ENCODE measurements around the gene TNPO1.
"Not testable (repeated sequence)": the region's sequence is repeated elsewhere in the genome, so short reads cannot be mapped to it uniquely, and the experiment has no call there.

Gene TNPO1

DNA sequence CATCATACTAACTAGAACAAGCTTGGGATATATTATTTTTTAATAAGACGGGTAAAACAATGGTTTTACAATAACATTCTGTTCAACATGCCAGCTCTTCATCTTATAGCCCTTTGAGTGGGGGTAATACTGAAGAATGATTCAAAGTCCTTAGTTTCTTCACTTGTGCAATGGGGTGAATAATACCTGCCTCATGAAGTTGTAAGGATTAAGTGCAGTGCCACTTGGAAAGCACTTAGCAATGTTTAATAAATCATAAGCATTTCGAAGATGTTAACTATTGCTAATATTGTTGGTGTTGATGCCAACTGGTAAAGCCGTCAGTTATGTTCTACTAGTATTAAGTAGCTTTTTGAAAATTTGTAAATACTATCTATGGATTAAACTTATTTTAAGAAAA lies 38.0 kb downstream of the TNPO1 start:
- DNase-seq (ENCODE audit: low read depth, low spot score) = no peak

DNA sequence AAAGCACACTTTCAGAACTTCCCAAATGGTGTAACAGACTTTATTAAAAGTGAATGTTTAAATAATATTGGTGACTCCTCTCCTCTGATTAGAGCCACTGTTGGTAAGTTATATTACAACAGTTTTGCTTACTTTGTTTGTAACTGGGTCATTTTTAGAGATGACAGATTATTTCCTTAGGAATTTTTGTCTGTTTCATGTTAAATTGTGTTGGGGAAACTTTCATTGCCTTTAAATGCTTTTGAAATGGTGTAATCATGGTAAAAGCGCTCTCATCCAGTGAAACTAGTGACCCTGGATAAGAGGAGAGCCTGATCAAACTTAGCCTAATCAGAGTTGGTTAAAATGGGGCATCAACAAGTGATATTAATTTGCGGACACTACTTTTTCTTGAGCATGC lies 39.4 kb downstream of the TNPO1 start:
- no peak for DNase-seq (ENCODE audit: low read depth, low spot score)

DNA sequence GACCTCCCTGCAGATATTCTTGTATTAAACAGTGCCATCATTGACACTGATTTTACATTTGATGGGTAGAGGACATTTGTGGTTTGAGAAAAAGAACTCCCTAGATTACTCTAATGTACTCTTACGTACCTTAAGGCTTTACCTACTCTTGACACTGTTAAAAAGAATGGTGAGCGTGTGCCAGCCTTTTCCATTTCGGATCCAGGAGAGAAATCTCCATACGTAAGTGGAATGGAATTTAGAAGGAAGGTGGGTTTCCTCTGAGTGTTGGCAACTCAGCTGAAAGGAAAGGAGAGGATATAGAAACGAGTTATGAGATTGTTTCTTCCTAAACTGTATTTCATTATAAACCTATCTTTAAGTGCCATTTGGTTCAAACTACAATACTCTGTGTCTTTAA lies 40.9 kb downstream of the TNPO1 start:
- DNase-seq (ENCODE audit: low read depth, low spot score) = no peak

DNA sequence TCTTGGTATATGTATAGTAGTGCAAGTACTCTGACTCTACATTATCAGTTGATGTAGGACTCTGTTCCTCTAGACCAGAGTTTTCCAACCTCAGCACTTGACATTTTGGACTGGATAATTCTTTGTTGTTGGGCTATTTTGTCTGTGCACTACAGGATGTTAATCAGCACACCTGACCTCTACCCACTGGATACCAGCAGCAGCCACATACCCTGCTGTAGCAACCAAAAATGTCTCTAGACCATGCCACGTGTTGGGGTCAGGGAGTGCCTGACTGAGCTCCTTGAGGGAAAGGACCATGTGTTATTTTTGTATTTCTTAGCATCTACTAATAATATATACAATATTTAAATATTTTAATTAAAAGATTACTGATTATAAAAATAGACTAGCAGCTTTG lies 42.7 kb downstream of the TNPO1 start:
- no peak for DNase-seq (ENCODE audit: low read depth, low spot score)

DNA sequence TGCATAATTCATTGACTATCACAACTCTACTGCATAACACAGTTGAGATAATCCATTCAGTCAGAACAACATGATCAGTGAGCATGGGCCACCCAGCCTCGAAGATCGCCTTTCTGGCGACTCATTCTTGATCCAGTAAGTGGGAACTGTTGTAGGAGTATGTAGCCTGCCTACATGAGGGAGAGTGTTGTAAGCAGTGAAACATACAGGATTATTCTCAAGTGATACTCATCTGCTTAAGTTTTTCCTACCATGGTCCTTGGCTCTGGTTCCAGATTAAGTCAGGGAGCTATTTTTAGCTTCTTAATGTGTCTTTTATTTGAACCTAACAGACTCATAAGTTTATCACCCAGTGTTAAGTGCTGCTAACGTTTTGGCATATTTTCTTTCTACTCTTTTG lies 44.0 kb downstream of the TNPO1 start:
- no peak for DNase-seq (ENCODE audit: low read depth, low spot score)

DNA sequence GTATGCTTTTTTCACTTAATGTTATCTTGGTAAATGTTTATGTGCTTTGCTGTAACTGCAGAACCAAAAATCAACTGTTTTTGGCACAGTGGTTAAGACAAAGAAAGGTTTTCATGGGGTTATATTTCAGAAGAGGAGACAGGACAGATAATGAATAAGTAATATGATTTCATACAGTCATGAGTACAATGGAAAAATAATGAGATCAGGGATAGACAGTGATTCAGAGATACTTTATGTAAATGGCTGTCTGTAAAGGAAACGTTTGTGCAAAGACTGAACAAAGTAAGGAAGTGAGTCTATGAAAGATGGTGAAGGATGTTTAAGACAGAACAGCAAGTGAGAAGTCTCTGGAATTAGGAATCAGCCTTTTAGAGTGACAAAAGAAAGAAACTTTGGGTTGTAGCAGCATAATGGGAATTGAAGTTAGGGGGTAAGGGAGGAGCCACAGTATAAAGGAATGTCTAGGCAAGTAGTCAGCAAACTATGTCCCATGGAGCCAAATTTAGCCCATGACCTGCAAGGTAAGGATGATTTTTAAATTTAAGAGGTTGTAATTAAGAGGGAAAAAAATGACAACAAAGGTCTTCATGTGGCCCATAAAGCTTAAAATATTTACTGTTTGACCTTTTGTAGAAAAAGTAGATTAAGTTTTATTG lies 55.0 kb downstream of the TNPO1 start:
- DNase-seq (ENCODE audit: low read depth, low spot score) = no peak

DNA sequence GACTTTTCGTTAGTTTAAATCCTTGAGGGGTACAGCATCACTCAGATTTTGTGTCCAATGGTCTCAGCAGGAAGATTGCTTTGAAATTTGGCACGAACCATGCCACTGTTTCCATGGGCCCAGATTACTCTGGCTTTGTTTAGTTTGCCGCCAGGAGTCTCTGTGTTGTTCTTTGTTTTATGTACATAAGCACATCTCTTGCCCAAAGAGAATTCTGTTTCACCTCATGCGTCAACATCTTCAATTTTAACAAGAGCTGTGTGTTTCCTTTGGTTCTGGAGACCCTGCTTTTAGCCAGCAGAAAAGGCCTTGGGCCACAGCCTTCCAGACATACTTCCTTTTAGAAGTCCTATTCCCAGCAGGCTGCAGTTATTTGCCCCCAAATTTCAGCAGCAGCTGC lies 62.4 kb downstream of the TNPO1 start:
- DNase-seq (ENCODE audit: low read depth, low spot score) = no peak

DNA sequence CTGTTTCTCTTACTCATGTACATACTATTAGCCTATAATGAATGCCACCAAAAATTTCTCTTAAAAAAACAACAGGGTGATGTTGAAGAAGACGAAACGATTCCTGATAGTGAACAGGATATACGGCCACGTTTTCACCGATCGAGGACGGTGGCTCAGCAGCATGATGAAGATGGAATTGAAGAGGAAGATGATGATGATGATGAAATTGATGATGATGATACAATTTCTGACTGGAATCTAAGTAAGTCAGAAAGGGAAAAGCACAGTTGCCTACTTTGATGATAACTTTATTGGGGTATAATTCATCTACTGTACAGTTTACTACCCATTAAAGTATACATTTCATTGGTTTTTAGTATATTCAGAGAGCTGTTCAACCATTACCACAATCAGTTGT lies 66.5 kb downstream of the TNPO1 start:
- no peak for DNase-seq (ENCODE audit: low read depth, low spot score)

DNA sequence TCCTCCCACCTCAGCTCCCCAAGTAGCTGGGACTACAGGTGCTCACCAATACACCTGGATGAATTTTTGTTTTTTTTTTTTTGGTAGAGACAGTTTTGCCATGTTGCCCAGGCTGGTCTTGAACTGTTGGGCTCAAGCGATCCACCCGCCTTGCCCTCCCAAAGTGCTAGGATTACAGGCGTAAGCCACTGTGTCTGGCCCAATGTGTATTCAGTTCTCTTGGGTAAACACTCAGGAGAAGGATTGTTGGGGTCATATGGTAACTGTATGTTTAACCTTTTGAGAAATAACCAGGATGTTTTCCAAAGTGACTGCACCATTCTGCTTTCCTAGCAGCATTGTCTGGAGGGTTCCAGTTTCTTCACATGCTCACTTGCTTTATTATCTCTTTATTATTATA lies 67.4 kb downstream of the TNPO1 start:
- no peak for DNase-seq (ENCODE audit: low read depth, low spot score)

DNA sequence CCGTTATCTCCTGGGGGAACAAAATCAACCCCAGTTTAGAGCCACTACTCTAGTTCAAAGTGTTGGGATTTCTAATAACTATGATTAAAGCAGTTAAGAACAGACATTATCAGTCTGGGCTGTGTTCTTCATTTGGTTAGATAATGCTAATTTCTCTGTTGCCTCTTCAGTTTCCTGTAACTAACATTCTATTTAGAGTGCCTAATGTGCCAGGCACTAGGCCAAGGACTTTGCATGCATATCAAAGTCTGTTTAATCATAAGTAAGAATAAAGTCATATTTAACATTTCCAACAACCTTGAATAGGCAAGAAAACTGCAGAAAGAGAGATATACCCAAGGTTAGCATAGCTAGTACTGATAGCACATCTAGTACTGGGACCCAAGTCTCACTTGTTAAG lies 68.4 kb downstream of the TNPO1 start:
- DNase-seq (ENCODE audit: low read depth, low spot score) = no peak

DNA sequence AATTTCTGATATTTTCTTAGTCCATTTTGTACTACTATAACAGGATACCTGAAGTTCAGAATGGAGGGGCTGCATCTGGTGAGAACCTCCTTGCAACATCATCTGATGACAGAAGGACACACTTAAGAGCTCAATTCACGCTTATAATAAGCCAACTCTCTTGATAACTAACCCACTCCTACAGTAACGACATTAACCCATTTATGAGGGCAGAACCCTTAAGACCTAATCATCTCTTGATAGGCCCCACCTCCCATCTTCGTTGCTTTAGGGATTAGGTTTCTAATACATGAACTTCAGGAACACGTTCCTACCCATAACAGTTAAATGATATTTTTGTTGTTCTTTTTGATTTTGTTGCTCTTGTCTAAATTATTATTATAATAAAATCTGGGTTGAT lies 69.4 kb downstream of the TNPO1 start:
- DNase-seq (ENCODE audit: low read depth, low spot score) = no peak

DNA sequence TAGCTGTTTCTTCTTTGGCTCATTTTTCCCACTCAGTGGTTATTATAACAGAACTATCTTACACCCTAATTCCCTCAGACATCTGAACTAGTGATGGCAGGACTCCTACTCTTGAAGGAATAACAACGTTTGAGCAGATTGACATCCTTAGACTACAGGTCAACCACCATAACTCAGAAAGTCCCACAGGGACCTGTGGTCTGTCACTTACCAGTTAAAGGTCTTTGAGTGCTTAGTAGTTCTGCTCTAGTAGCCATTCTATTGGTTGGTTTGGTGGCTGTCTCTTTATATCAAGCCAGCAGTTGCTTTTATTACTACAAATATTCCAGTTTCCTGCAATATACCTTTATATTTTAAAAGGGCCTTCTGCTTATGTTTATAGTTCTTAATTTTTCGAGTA lies 72.1 kb downstream of the TNPO1 start:
- DNase-seq (ENCODE audit: low read depth, low spot score) = no peak

DNA sequence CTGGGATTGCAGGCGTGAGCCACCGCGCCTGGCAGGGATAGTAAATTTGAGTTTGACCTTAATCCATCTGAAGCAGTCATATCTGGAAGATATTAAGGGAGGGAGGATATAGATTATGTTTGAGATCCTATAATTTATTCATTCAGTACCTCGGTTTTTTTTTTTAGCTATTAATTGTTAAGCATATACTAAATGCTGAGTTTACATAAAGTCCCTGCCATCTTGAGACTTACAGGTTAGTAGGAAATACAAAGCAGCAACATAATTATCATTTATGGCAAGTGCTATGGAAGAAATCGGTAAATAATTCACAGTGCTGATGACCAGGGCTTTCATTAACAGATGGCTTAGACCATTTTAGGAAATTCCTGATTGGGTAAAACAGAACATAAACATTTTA lies 72.9 kb downstream of the TNPO1 start:
- DNase-seq (ENCODE audit: low read depth, low spot score) = no peak

DNA sequence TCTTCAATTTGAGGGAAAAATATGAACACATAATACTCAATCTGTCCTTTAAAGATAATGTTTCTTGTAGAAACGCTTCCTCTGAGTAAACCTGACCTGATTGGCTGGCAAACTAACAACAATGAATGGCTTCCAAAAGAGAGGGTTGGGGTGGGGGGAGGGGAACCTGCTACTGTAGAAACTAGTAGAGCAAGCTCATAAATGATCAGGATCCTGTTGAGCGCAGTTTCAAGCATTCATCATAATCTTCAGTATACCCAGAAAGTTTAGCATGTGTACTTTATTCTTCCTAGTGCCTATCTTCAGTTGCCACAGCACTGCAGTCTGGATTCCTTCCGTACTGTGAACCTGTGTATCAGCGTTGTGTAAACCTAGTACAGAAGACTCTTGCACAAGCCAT lies 76.4 kb downstream of the TNPO1 start:
- DNase-seq (ENCODE audit: low read depth, low spot score) = no peak

DNA sequence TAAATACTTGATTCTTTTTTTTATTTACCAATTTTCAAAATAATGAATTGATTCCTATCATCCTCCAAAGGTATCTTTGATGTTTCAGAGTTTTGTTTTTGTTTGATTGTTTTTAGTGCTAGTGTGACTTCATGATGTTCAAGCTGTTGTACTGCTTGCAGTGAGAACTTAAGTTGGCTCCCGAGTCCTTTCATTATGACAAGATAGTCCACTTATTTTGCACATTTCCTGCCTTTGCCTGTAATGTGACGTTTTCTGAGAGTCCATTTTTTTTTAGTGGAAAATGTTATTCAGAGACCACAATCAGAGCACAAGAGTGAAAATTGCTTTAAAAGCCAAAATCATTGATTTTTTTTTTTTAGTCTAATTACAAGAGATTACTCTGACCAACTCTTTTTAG lies 79.3 kb downstream of the TNPO1 start:
- no peak for DNase-seq (ENCODE audit: low read depth, low spot score)

DNA sequence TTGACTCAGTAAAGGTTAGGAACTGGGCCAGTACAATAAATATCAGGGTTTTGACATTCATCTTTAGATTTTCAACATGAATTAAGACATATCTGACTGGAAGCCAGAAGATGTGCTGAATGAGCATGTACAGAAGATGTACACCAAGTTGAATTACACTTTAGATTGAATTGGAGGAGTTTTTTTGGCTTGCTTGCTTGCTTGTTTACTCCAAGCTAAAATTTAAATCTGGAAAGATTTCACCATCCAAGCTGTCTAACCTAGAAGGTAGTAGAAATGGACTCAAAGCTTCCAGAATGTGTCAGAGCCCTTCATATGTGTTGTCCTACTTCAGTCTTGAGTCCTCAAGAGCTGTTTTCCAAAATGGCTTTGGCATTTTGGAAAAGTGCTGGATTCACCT lies 90.3 kb downstream of the TNPO1 start:
- no peak for DNase-seq (ENCODE audit: low read depth, low spot score)

DNA sequence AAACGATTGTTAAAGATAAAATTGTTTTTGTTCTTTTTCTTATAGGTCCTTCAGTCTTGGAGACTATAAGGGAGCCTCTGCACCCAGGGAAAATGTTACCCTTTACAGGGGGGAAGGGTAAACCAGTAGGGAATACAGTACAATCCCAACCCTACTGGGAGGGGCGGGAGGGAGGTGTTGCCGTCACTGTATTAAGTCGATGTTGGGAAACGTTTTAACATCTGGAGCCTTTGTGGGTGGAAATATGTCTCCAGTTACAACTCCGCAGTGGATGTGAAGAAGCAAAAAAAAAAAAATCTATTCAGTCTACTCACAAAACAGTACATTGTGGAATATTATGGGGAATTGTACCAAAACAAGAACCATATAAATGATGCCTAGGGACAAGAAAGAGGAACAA lies 92.2 kb downstream of the TNPO1 start:
- no peak for DNase-seq (ENCODE audit: low read depth, low spot score)

DNA sequence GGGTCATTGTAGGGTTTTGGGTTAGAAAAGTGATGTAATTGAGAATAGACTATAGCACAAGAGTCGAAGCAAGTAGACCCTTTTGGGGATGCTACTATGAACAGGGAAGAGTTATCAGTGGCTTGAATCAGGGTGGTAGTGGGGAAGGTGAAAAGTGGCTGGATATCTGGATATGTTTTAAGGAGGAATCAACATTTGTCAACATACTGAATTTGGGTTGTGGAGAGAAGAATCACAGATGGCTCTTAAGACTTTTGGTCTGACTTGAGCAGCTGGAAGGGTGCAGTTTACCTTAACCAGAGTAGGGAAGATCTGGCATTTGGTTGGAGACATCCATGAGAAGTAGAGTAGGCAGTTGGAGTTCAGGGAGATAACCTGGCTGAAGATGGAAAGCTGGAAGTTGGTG lies 100.9 kb downstream of the TNPO1 start:
- no peak for DNase-seq (ENCODE audit: low read depth, low spot score)

DNA sequence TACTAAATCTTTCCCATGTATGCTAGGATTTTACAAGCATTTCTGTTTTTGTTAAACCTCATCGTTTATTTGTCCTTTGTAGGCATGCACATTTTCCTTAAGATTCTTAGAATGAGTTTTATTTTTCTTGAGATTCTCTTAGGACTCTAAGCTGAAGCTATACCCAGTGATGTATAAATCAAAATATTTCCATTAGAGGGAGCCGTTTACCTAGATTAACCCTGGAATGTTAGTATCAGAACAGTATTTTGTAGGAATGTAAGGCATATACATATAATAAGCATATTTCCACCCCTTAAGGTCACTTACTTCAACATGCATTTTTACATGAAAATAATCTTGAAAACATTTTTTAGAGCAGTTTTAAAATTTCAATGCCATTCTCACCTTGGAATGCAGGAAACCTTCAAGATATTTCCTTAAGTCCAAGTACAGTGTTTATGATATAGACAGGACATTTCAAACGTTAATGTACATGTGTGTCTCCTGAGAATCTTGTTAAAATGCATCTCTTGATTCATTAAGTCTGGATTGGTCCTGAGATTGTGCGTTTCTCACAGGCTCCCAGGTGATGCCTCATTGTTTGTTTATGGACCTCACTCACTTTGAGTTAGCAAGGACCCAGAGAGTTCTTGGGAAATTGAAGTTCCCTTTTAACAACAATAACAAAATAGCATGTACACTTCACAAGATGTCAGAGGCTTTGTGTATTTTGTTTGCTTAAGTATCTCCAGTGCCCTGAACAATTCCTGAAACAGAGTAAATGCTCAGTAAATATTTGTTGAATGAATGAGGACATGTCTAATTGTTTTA lies 104.4 kb downstream of the TNPO1 start:
- DNase-seq (ENCODE audit: low read depth, low spot score) = no peak

DNA sequence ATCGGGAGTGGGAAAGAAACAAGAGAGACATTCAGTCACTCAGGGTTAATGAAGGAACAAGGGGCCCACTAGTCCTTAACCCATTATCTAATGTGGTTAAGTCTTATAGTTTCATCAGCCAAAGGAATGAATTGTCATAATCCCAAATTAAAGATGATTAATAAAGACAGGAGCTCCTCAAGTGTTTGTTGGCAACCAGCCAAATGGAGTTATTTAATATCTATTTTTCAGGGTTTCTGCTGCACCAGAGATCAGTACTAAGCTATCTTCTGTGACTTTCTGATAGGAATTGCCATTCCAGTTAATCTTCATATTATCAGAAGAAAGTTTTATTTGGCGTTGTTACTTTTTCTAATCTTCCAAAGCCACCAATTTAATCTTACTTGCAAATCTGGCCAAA lies 105.4 kb downstream of the TNPO1 start:
- no peak for DNase-seq (ENCODE audit: low read depth, low spot score)

DNA sequence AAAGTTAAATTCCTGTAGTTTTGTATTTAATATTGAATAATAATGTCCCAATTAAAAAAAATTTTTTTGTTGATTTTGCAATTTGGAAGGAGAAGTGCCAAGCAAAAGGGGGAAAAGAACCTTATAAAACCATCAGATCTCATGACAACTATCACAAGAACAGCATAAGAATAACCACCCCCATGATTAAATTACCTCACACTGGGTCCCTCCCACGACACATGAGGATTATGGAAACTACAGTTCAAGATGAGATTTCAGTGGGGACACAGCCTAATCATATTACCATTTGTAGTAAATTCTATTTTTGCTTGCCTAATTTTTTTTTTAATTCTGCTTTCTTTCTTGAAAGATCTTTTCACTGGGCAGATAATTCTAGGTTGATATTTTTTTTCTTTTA lies 106.0 kb downstream of the TNPO1 start:
- no peak for DNase-seq (ENCODE audit: low read depth, low spot score)

DNA sequence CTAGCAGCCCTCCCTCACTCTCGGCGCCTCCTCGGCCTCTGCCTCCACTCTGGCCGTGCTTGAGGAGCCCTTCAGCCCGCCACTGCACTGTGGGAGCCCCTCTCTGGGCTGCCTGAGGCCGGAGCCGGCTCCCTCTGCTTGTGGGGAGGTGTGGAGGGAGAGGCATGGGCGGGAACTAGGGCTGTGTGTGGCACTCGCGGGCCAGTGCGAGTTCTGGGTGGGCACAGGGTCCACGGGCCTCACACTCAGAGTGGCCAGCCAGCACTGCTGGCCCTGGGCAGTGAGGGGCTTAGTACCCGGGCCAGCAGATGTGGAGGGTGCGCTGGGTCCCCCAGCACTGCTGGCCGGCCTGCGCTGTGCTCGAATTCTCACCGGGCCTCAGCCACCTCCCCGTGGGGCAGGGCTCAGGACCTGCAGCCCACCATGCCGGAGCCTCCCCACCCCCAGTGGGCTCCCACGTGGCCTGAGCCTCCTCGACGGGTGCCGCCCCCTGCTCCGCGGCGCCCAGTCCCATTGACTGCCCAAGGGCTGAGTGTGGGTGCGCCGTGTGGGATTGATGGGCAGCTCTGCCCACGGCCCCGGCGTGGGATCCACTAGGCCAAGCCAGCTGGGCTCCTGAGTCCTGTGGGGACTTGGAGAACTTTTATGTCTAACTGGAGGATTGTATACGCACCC lies 109.0 kb downstream of the TNPO1 start:
- DNase-seq (ENCODE audit: low read depth, low spot score) = no peak

DNA sequence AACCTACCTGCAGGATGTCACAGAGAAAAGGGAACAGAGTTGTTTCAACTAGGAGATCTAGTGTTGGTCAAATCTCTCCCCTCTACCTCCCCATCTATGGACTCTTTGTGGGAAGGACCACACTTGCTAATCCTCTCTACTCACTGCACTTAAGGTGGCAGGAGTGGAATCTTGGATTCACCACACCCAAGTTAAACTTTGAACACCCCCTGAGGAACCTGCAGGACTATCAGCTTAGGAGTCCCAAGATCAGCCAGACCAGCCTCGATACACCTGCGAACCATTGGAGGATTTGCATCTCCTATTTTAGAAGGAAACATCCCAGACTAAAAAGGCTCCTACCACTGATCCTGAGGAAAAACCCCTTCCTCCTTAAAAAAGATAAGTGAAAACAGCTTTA lies 116.2 kb downstream of the TNPO1 start:
- DNase-seq (ENCODE audit: low read depth, low spot score) = not testable (repeated sequence)

Measured in activated CD4-positive, CD25-positive, alpha-beta regulatory T cell treated with anti-CD3 and anti-CD28 coated beads, Interleukin-2, amount 50 U/mL, for 16 hours (primary cell).